Measurements from ENCODE around the gene NEK3. TPM values are rescaled to one million over a fixed set of nuclear protein-coding genes. Genes with fewer than 3 reads are reported as not detected.
"Not testable (repeated sequence)": the region's sequence is repeated elsewhere in the genome, so short reads cannot be mapped to it uniquely, and the experiment has no call there.

NEK3 gene
- polyA plus RNA-seq, 3 donors = 5.7 to 13.7 (median 6.1) TPM

DNA sequence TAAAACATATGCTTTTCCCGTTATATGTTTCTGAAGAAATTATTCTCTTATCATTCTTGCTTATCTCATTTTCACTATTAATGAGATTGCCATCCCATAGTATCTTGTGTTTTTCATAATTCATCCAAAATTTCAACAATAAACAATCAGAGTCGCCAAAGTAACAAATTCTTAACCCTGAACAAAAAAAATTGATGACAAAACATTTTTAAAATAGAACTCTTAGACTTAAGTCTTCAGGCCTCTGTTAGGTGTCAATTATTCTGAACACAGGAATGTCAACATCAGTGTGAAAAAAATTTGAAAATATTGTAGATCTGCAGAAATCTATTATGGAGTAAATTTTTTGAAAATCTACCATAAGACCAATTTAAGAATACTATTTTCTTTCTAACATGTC is 67.9 kb downstream of the NEK3 start:
- intact Hi-C loops (cut with micrococcal nuclease) = no loop called here
- Mint-ChIP-seq H3K4me3 (no peak overlapping the region), H3K36me3 (no peaks in the 10 kb centered on the region), H3K9me3 (peaks cover 0 to 4% (median 0%) of the 10 kb centered on the region in 7 donors), H3K4me1 (peaks cover 2% of the 10 kb centered on the region), H3K27ac (no peak overlapping the region), H3K27me3 (ENCODE audit: low read depth in 3 of 3) (peaks cover 0 to 1% (median 0%) of the 10 kb centered on the region in 3 donors)
- no peaks in the 10 kb centered on the region for H3K27me3 ChIP-seq (ENCODE audit: control insufficient read depth in 2 of 2, insufficient read depth in 2 of 2, low read length in 2 of 2)
- no peaks in the 10 kb centered on the region for H4K20me1 ChIP-seq (ENCODE audit: insufficient read depth, low read length)
- WGBS (ENCODE audit: insufficient coverage) = no CpG with 5 or more reads among the region's 2 CpGs
- DNase-seq = no peak
- no peak overlapping the region for H3K4me3 ChIP-seq (replicated peaks in 1 of 3; ENCODE audit: low read depth in 2 of 3, low read length in 3 of 3)
- no peaks in the 10 kb centered on the region for H3K9me3 ChIP-seq (replicated peaks in 1 of 2; ENCODE audit: control insufficient read depth in 1 of 2, insufficient read depth in 1 of 2, low read length in 2 of 2)
- H3K4me2 ChIP-seq (replicated peaks; ENCODE audit: extremely low read depth, low read length, poor library complexity, severe bottlenecking) = no peak overlapping the region
- no peak overlapping the region for H3K27ac ChIP-seq (ENCODE audit: low read depth in 1 of 2, low read length in 2 of 2)
- no peaks in the 10 kb centered on the region for H3K79me2 ChIP-seq (ENCODE audit: insufficient read depth, low read length)
- no peaks in the 10 kb centered on the region for H3K36me3 ChIP-seq (replicated peaks in 1 of 2; ENCODE audit: control insufficient read depth in 1 of 2, insufficient read depth in 2 of 2, low read length in 2 of 2)
- H2AFZ ChIP-seq (ENCODE audit: insufficient read depth, low read depth, low read length, poor library complexity, severe bottlenecking) = no peak overlapping the region
- no peak overlapping the region for H3K9ac ChIP-seq (ENCODE audit: insufficient read depth, low read length, poor library complexity, severe bottlenecking)
- TF ChIP-seq, protein P1, sequence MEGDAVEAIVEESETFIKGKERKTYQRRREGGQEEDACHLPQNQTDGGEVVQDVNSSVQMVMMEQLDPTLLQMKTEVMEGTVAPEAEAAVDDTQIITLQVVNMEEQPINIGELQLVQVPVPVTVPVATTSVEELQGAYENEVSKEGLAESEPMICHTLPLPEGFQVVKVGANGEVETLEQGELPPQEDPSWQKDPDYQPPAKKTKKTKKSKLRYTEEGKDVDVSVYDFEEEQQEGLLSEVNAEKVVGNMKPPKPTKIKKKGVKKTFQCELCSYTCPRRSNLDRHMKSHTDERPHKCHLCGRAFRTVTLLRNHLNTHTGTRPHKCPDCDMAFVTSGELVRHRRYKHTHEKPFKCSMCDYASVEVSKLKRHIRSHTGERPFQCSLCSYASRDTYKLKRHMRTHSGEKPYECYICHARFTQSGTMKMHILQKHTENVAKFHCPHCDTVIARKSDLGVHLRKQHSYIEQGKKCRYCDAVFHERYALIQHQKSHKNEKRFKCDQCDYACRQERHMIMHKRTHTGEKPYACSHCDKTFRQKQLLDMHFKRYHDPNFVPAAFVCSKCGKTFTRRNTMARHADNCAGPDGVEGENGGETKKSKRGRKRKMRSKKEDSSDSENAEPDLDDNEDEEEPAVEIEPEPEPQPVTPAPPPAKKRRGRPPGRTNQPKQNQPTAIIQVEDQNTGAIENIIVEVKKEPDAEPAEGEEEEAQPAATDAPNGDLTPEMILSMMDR (IDR thresholded peaks at IDR 0.05) = no peak
- no peaks in the 10 kb centered on the region for H3K4me1 ChIP-seq (ENCODE audit: control insufficient read depth in 1 of 2, insufficient read depth in 2 of 2, low read length in 2 of 2)

DNA sequence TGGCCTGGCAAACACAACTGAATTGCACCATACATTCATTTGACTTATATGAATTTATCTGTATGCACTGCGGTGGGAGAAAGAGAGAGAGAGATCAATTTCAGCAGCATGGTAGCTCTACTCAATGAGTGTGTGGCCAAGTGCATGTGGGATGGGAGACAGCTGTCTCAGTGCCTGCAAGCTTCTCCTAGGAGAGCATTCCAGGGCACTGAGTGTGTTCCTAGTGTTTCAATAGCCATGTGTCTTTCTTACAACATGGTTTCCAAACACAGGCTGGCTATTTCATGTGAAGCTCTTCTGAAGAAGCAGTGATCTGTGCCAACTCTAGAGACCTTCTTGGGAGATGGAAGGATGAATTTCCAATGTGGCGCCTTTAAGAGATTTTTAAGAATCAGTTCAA is 74.0 kb downstream of the NEK3 start:
- peaks cover 0 to 8% (median 2%) of the 10 kb centered on the region in 7 donors for H3K9me3 Mint-ChIP-seq
- WGBS (ENCODE audit: insufficient coverage) = 100% methylated on average over 1 of the region's 2 CpGs

DNA sequence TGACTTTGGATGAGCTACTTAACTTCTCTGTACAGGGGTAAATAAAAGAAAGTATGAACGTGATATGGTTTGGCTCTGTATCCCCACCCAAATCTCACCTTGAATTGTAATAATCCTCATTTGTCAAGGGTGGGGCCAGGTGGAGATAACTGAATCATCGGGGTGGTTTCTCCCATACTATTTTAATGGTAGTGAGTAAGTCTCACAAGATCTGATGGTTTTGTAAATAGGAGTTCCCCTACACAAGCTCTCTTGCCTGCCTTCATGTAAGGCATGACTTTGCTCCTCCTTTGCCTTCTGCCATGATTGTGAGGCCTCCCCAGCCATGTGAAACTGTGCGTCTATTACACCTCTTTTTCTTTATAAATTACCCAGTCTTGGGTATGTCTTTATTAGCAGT is 74.4 kb downstream of the NEK3 start:
- intact Hi-C loops (cut with micrococcal nuclease); H3K4me1 Mint-ChIP-seq; H4K20me1 ChIP-seq (ENCODE audit: insufficient read depth, low read length); H3K27ac Mint-ChIP-seq; H2AFZ ChIP-seq (ENCODE audit: insufficient read depth, low read depth, low read length, poor library complexity, severe bottlenecking); H3K79me2 ChIP-seq (ENCODE audit: insufficient read depth, low read length); H3K9me3 Mint-ChIP-seq; H3K9ac ChIP-seq (ENCODE audit: insufficient read depth, low read length, poor library complexity, severe bottlenecking); H3K4me3 Mint-ChIP-seq; H3K36me3 Mint-ChIP-seq; H3K4me1 ChIP-seq (ENCODE audit: control insufficient read depth in 1 of 2, insufficient read depth in 2 of 2, low read length in 2 of 2); H3K4me2 ChIP-seq (replicated peaks; ENCODE audit: extremely low read depth, low read length, poor library complexity, severe bottlenecking); H3K9me3 ChIP-seq (replicated peaks in 1 of 2; ENCODE audit: control insufficient read depth in 1 of 2, insufficient read depth in 1 of 2, low read length in 2 of 2); H3K27me3 ChIP-seq (ENCODE audit: control insufficient read depth in 2 of 2, insufficient read depth in 2 of 2, low read length in 2 of 2); H3K27ac ChIP-seq (ENCODE audit: low read depth in 1 of 2, low read length in 2 of 2); DNase-seq; H3K36me3 ChIP-seq (replicated peaks in 1 of 2; ENCODE audit: control insufficient read depth in 1 of 2, insufficient read depth in 2 of 2, low read length in 2 of 2); H3K4me3 ChIP-seq (replicated peaks in 1 of 3; ENCODE audit: low read depth in 2 of 3, low read length in 3 of 3); H3K27me3 Mint-ChIP-seq (ENCODE audit: low read depth in 3 of 3): not testable (repeated sequence)
- WGBS (ENCODE audit: insufficient coverage) = no CpG with 5 or more reads among the region's 3 CpGs

More for the DNA sequence above, 74.0 kb downstream of the NEK3 start:
- DNase-seq = no peak
- Mint-ChIP-seq H3K27ac (no peak overlapping the region), H3K4me3 (no peak overlapping the region), H3K27me3 (ENCODE audit: low read depth in 3 of 3) (peaks cover 1 to 2% (median 1%) of the 10 kb centered on the region in 3 donors), H3K4me1 (peaks cover 2% of the 10 kb centered on the region), H3K36me3 (no peaks in the 10 kb centered on the region)
- H3K79me2 ChIP-seq (ENCODE audit: insufficient read depth, low read length) = no peaks in the 10 kb centered on the region
- H3K36me3 ChIP-seq (replicated peaks in 1 of 2; ENCODE audit: control insufficient read depth in 1 of 2, insufficient read depth in 2 of 2, low read length in 2 of 2) = no peaks in the 10 kb centered on the region
- no peak overlapping the region for H3K27ac ChIP-seq (ENCODE audit: low read depth in 1 of 2, low read length in 2 of 2)
- no peak overlapping the region for H3K4me3 ChIP-seq (replicated peaks in 1 of 3; ENCODE audit: low read depth in 2 of 3, low read length in 3 of 3)
- no peaks in the 10 kb centered on the region for H3K4me1 ChIP-seq (ENCODE audit: control insufficient read depth in 1 of 2, insufficient read depth in 2 of 2, low read length in 2 of 2)
- no peak overlapping the region for H3K9ac ChIP-seq (ENCODE audit: insufficient read depth, low read length, poor library complexity, severe bottlenecking)
- no peaks in the 10 kb centered on the region for H3K27me3 ChIP-seq (ENCODE audit: control insufficient read depth in 2 of 2, insufficient read depth in 2 of 2, low read length in 2 of 2)
- H4K20me1 ChIP-seq (ENCODE audit: insufficient read depth, low read length) = no peaks in the 10 kb centered on the region
- no peaks in the 10 kb centered on the region for H3K9me3 ChIP-seq (replicated peaks in 1 of 2; ENCODE audit: control insufficient read depth in 1 of 2, insufficient read depth in 1 of 2, low read length in 2 of 2)
- intact Hi-C loops (cut with micrococcal nuclease) = no loop called here
- TF ChIP-seq, protein P1 (IDR thresholded peaks at IDR 0.05) = no peak
- H2AFZ ChIP-seq (ENCODE audit: insufficient read depth, low read depth, low read length, poor library complexity, severe bottlenecking) = no peak overlapping the region
- no peak overlapping the region for H3K4me2 ChIP-seq (replicated peaks; ENCODE audit: extremely low read depth, low read length, poor library complexity, severe bottlenecking)

Measured in CD14-positive monocyte (primary cell).